Bronchial epithelial cell (primary cell): ENCODE results near the gene DOK5. TPM values are rescaled to one million over a fixed set of nuclear protein-coding genes. Genes with fewer than 3 reads are reported as not detected.

Source experiments
- DNase-seq: peaks from one replicate; pipeline ENCODE4 v3.0.0-alpha.2; 2010; ENCODE audit warnings: low read depth
- FAIRE-seq: peaks from 2 replicates; lab custom pipeline; 2011; peaks lifted over from hg19 to GRCh38; lab: Jason Lieb, UNC
- H3K27me3 ChIP-seq: 2 replicates; pipeline ENCODE4 v1.5.1; 2011; ENCODE audit warnings: low read length; ENCODE audit not compliant: control insufficient read depth, insufficient read depth
- H3K36me3 ChIP-seq: 2 replicates; pipeline ENCODE4 v1.5.1; 2011; ENCODE audit warnings: low read length; ENCODE audit not compliant: control insufficient read depth, insufficient read depth
- H3K4me3 ChIP-seq: 2 replicates; pipeline ENCODE4 v1.5.1; 2011; ENCODE audit warnings: mild to moderate bottlenecking, low read depth, low read length, control low read depth
- total RNA-seq: library from RNA; depleted of rRNA; stranded (reverse); fragments of >200 nt; gene quantifications from 2 replicates; pipeline ENCODE4 v1.2.1, GENCODE V29; 2014
- TF ChIP-seq, protein P1 (sequence below): IDR thresholded peaks from 2 replicates; pipeline ENCODE4 v1.5.1; 2011; ENCODE audit warnings: mild to moderate bottlenecking, moderate library complexity, low read length, control low read depth, inconsistent platforms; ENCODE audit not compliant: insufficient read depth, severe bottlenecking

DOK5 gene
- total RNA-seq, 1 donor from 2014 or later: not detected

DNA sequence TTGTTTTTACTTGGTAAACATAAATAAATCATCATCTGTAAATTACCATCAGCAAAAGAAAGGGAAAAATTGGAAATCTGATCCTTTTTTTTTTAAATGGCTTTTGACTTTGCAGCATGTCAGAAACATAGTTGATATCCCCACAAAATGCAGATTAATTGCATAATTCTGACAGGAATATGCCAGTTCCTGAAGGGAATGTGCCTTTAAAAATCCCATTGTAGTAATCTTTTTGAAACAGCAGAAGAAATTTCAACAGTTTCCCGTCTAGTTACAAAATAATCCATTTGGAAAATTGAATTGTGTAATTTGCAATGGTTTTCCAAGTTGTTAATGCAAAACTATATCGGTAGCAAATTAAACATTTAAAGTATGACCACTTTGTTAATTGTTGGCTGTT lies 95.2 kb downstream of the DOK5 start:
- DNase-seq: no peak
- Histone ChIP-seq H3K27me3 (no peaks in the 10 kb centered on the region), H3K36me3 (no peaks in the 10 kb centered on the region), H3K4me3 (no peak overlapping the region)
- FAIRE-seq: no peak
- TF ChIP-seq, protein P1, sequence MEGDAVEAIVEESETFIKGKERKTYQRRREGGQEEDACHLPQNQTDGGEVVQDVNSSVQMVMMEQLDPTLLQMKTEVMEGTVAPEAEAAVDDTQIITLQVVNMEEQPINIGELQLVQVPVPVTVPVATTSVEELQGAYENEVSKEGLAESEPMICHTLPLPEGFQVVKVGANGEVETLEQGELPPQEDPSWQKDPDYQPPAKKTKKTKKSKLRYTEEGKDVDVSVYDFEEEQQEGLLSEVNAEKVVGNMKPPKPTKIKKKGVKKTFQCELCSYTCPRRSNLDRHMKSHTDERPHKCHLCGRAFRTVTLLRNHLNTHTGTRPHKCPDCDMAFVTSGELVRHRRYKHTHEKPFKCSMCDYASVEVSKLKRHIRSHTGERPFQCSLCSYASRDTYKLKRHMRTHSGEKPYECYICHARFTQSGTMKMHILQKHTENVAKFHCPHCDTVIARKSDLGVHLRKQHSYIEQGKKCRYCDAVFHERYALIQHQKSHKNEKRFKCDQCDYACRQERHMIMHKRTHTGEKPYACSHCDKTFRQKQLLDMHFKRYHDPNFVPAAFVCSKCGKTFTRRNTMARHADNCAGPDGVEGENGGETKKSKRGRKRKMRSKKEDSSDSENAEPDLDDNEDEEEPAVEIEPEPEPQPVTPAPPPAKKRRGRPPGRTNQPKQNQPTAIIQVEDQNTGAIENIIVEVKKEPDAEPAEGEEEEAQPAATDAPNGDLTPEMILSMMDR: no peak

GRCh38 chr20:54572665-54573435 lies 97.5 kb downstream of the DOK5 start:
- Histone ChIP-seq H3K27me3 (no peaks in the 10 kb centered on the region), H3K4me3 (no peak overlapping the region), H3K36me3 (no peaks in the 10 kb centered on the region)
- DNase-seq (no peak), FAIRE-seq (no peak)
- TF ChIP-seq, protein P1: no peak

- Histone ChIP-seq H3K36me3 (no peaks in the 10 kb centered on the region), H3K27me3 (no peaks in the 10 kb centered on the region), H3K4me3 (no peak overlapping the region)
- no peak for DNase-seq
- FAIRE-seq: no peak
- TF ChIP-seq, protein P1: no peak
Measured at GRCh38 chr20:54573838-54574237, 98.4 kb downstream of the DOK5 start.

DNA sequence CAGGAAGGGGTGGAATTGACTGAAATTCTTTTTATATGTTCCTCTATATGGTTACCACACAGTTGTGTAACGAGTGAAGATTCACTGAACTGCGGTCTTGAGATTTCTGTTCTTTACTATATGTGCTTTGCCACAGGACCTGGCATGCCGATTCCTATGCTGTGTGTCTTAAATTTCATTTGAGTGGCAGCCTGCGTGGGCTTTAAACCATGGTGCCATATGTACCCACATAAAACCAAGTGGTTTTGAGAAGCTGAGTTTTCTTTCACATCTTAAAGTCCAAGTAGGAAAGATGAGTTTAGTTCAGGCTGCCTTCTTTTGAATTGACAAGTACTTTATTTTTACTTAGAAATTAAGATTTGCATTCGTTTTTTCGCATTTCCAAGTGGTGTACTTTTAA lies 101.1 kb downstream of the DOK5 start:
- DNase-seq: no peak
- TF ChIP-seq, protein P1: no peak
- FAIRE-seq: no peak
- Histone ChIP-seq H3K4me3 (no peak overlapping the region), H3K36me3 (no peaks in the 10 kb centered on the region), H3K27me3 (no peaks in the 10 kb centered on the region)

- DNase-seq (no peak), FAIRE-seq (no peak)
- TF ChIP-seq, protein P1: no peak
- H3K36me3 ChIP-seq: no peaks in the 10 kb centered on the region
- no peaks in the 10 kb centered on the region for H3K27me3 ChIP-seq
- no peak overlapping the region for H3K4me3 ChIP-seq
Measured at GRCh38 chr20:54577637-54578036, 102.2 kb downstream of the DOK5 start.

DNA sequence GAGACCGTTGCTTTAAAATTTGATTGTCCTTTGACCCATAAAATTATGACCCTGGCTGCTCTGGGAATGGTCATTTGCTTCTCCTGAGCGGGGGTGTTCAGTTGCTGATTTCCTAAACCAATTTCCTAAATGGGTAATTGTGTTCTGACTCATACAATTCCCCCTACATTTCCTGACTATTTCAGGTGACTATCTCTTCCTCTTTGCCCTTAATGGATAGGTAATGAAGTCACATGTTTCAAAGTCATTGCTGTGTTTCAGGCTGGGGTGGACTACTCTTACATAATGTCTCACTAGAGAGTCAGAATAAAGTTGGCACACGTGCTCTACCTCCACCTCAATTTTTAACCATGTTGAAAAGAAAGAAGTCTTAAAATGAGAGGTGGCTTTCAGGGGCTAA lies 109.8 kb downstream of the DOK5 start:
- no peaks in the 10 kb centered on the region for H3K27me3 ChIP-seq
- FAIRE-seq (no peak), DNase-seq (no peak)
- TF ChIP-seq, protein P1: no peak
- no peaks in the 10 kb centered on the region for H3K36me3 ChIP-seq
- no peak overlapping the region for H3K4me3 ChIP-seq
